ENCODE data around the gene ABLIM1.

The ABLIM1 gene

GRCh38 chr10:114631666-114632417, 26.2 kb downstream of the ABLIM1 start:
- peak; percentile 59 for DNase-seq (ENCODE audit: extremely low spot score)
- TF ChIP-seq, protein P1, sequence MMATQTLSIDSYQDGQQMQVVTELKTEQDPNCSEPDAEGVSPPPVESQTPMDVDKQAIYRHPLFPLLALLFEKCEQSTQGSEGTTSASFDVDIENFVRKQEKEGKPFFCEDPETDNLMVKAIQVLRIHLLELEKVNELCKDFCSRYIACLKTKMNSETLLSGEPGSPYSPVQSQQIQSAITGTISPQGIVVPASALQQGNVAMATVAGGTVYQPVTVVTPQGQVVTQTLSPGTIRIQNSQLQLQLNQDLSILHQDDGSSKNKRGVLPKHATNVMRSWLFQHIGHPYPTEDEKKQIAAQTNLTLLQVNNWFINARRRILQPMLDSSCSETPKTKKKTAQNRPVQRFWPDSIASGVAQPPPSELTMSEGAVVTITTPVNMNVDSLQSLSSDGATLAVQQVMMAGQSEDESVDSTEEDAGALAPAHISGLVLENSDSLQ (IDR thresholded peaks at IDR 0.05) = no peak
- no peak for TF ChIP-seq LEF1 (IDR thresholded peaks at IDR 0.05; ENCODE audit: borderline replicate concordance)
- no peak for TF ChIP-seq CTBP1 (IDR thresholded peaks at IDR 0.05; ENCODE audit: borderline replicate concordance)
- TF ChIP-seq SP1 (IDR thresholded peaks at IDR 0.05) = no peak
- no peak for TF ChIP-seq FOXA1 (IDR thresholded peaks at IDR 0.05)
- TF ChIP-seq L3MBTL2 (conservative IDR thresholded peaks at IDR 0.05) = no peak
- no peak for TF ChIP-seq TARDBP (IDR thresholded peaks at IDR 0.05)
- no peak for TF ChIP-seq ARNT (IDR thresholded peaks at IDR 0.05)
- no peak for TF ChIP-seq ELF4 (IDR thresholded peaks at IDR 0.05)
- no peak for TF ChIP-seq ZNF384 (IDR thresholded peaks at IDR 0.05)
- no peak for TF ChIP-seq BHLHE40 (IDR thresholded peaks at IDR 0.05; ENCODE audit: borderline replicate concordance)
- no peak for TF ChIP-seq FOXK2 (IDR thresholded peaks at IDR 0.05)
- no peak for TF ChIP-seq FOXM1 (IDR thresholded peaks at IDR 0.05; ENCODE audit: borderline replicate concordance)
- no peak for TF ChIP-seq NFRKB (IDR thresholded peaks at IDR 0.05)
- TF ChIP-seq HDGF (IDR thresholded peaks at IDR 0.05; ENCODE audit: borderline replicate concordance) = no peak
- TF ChIP-seq SUZ12 (IDR thresholded peaks at IDR 0.05) = no peak
- ChIA-PET CTCF (interaction anchor here (0.9 kb wide), 1 partner anchor 72 kb away, joined by 4 read pairs; no protein-coding TSS in a partner anchor), POLR2A (interaction anchor here (1.5 to 2.5 kb wide), 4 partner anchors 8 to 53 kb away, joined by 3 to 12 read pairs (median 6); no protein-coding TSS in a partner anchor)

DNA sequence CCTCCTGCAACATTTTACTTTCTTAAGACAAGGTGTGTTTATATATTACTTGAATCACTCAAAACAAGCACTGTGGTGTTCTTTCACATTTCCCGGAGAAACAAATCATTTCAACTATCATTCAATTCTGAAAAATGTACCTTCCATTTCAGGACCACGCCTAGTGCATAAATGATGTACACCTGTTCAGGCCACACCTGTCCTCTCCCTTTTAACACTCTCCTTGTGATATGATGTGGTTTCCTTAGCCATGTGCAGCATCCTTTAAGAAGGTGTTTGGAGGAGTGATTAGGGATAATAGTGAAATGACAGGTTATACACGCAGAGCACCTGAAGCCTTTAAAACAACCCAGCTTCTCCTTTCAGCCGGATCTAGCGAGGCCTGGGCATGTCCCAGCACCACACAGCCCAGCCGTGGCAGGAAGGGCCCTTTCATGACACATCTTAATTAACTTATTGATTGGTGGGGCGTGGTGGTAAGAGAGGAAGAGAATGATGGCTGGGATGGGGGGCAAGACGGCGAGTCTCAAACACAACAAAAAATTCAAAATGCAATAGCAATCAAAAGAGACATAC, 26.9 kb downstream of the ABLIM1 start:
- TF ChIP-seq BHLHE40 (IDR thresholded peaks at IDR 0.05; ENCODE audit: borderline replicate concordance) (no peak), FOXK2 (IDR thresholded peaks at IDR 0.05) (no peak), ZNF384 (IDR thresholded peaks at IDR 0.05) (no peak), SP1 (IDR thresholded peaks at IDR 0.05) (no peak)
- no peak for DNase-seq (ENCODE audit: extremely low spot score)
- POLR2A ChIA-PET = interaction anchor here (1.1 to 1.6 kb wide), 4 partner anchors 8 to 27 kb away, joined by 3 to 6 read pairs (median 4); no protein-coding TSS in a partner anchor
- CTCF ChIA-PET = interaction anchor here (0.9 kb wide), 1 partner anchor 73 kb away, joined by 4 read pairs; no protein-coding TSS in a partner anchor

DNA sequence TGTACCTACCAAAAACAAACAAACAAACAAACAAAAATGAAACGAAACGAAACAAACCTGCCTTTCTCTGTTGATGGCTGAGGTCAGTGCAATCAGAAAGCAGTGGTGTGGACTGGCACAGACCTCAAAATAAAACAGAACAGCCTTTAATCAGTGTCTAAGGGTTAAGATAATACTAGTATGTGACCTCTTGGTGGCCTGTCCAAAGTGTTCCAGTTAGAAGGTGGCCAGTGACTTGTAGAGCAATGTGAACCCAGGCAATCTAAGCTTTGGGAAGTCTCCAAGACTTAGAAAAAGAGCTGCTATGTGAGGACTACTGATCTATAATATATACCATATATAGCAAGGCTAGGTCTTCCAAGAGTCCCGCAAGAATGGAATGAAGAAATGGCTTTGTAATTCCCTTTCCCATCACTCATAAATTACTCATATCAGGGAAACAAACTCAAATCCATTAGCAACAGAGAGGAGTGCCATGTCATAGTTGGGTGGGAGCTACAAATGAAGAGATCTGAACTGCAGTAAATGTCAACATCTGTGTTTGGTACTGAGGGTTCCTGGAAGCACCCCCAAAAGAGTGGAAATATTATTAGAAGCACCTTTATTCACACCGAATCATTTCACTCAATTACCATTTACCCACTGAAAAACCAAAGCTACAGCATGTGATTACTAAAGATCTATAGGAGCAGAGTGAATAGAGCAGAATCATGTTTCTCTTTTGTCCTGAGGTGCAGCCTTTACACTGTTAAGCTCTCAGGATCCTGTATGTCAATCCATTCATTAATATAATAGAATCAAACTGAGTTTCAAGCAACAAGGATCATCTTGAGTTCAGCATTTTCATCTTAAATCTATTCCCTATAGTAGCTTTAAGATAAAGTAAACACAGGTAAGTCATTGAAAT, 28.0 kb downstream of the ABLIM1 start:
- POLR2A ChIA-PET = interaction anchor here (1.1 kb wide), 1 partner anchor 11 kb away, joined by 3 read pairs; no protein-coding TSS in a partner anchor
- CTCF ChIA-PET = interaction anchor here (0.6 kb wide), 1 partner anchor 64 kb away, joined by 3 read pairs; no protein-coding TSS in a partner anchor
- DNase-seq (ENCODE audit: extremely low spot score) = no peak
- TF ChIP-seq BHLHE40 (IDR thresholded peaks at IDR 0.05; ENCODE audit: borderline replicate concordance) (no peak), ARNT (IDR thresholded peaks at IDR 0.05) (no peak), FOXM1 (IDR thresholded peaks at IDR 0.05; ENCODE audit: borderline replicate concordance) (no peak)
- TF ChIP-seq, protein P1 (IDR thresholded peaks at IDR 0.05) = no peak

GRCh38 chr10:114629083-114629823, 28.8 kb downstream of the ABLIM1 start:
- no peak for TF ChIP-seq SP1 (IDR thresholded peaks at IDR 0.05)
- no peak for TF ChIP-seq LEF1 (IDR thresholded peaks at IDR 0.05; ENCODE audit: borderline replicate concordance)
- no peak for TF ChIP-seq ARNT (IDR thresholded peaks at IDR 0.05)
- no peak for DNase-seq (ENCODE audit: extremely low spot score)
- CTCF ChIA-PET = no interaction called here
- POLR2A ChIA-PET = no interaction called here

GRCh38 chr10:114628106-114628505, 30.0 kb downstream of the ABLIM1 start:
- ChIA-PET CTCF (no interaction called here), POLR2A (no interaction called here)
- no peak for DNase-seq (ENCODE audit: extremely low spot score)
- TF ChIP-seq, protein P1 (IDR thresholded peaks at IDR 0.05) = no peak
- no peak for TF ChIP-seq LEF1 (IDR thresholded peaks at IDR 0.05; ENCODE audit: borderline replicate concordance)
- no peak for TF ChIP-seq FOXA1 (IDR thresholded peaks at IDR 0.05)
- TF ChIP-seq SP1 (IDR thresholded peaks at IDR 0.05) = no peak
- TF ChIP-seq NFRKB (IDR thresholded peaks at IDR 0.05) = no peak

- CTCF ChIA-PET = no interaction called here
- DNase-seq (ENCODE audit: extremely low spot score) = no peak
- TF ChIP-seq, protein P1 (IDR thresholded peaks at IDR 0.05) = no peak
- TF ChIP-seq FOXM1 (IDR thresholded peaks at IDR 0.05; ENCODE audit: borderline replicate concordance) (no peak), HDGF (IDR thresholded peaks at IDR 0.05; ENCODE audit: borderline replicate concordance) (no peak), NFRKB (IDR thresholded peaks at IDR 0.05) (no peak), SP1 (IDR thresholded peaks at IDR 0.05) (no peak), ELF4 (IDR thresholded peaks at IDR 0.05) (no peak), ZNF384 (IDR thresholded peaks at IDR 0.05) (no peak)
- POLR2A ChIA-PET = no interaction called here
Observed at GRCh38 chr10:114626841-114627240, 31.2 kb downstream of the ABLIM1 start.

Data from HEK293T (cell line).